Measurements from ENCODE around the gene SENP7.
"Not testable (repeated sequence)": the region's sequence is repeated elsewhere in the genome, so short reads cannot be mapped to it uniquely, and the experiment has no call there.

SENP7 gene

GRCh38 chr3:101512646-101513418, at the start of gene SENP7:
TSS of gene SENP7 (minus strand) at chr3:101513212. CDS start at chr3:101513130, 82 bp downstream.
- DNase-seq (peak; percentile 63 to 76), ATAC-seq (peak; percentile 69)
- peaks cover 34% of the 10 kb centered on the region for H3K4me1 Mint-ChIP-seq
- H3K27me3 Mint-ChIP-seq = no peaks in the 10 kb centered on the region
- H3K27ac Mint-ChIP-seq = peak within 1 kb of the TSS; percentile 98
- H3K4me3 Mint-ChIP-seq = peak within 1 kb of the TSS; percentile 97 to 100
- H3K9me3 Mint-ChIP-seq = no peaks in the 10 kb centered on the region

GRCh38 chr3:101561630-101562328, 48.8 kb upstream of the SENP7 start, which contains the start of gene TRMT10C:
TSS of gene TRMT10C (plus strand) at chr3:101561868. CDS start at chr3:101564782, 2,914 bp downstream.
- no peaks in the 10 kb centered on the region for H3K9me3 Mint-ChIP-seq
- H3K4me1 Mint-ChIP-seq = peaks cover 37% of the 10 kb centered on the region
- H3K27ac Mint-ChIP-seq = peak within 1 kb of the TSS; percentile 98
- peaks cover 4% of the 10 kb centered on the region for H3K27me3 Mint-ChIP-seq
- peak; percentile 99 for ATAC-seq
- DNase-seq = peak; percentile 88 to 94
- peak within 1 kb of the TSS; percentile 96 to 97 for H3K4me3 Mint-ChIP-seq

GRCh38 chr3:101556064-101556463, 43.1 kb upstream of the SENP7 start:
- no peak for DNase-seq
- Mint-ChIP-seq H3K4me1 (peaks cover 8% of the 10 kb centered on the region), H3K27me3 (peaks cover 8% of the 10 kb centered on the region), H3K4me3 (no peak overlapping the region), H3K27ac (no peak overlapping the region), H3K9me3 (peaks cover 0 to 5% of the 10 kb centered on the region in 2 donors)
- no peak for ATAC-seq

GRCh38 chr3:101553381-101553780, 40.4 kb upstream of the SENP7 start:
- H3K4me3 Mint-ChIP-seq, DNase-seq, ATAC-seq, H3K4me1 Mint-ChIP-seq, H3K9me3 Mint-ChIP-seq, H3K27ac Mint-ChIP-seq, H3K27me3 Mint-ChIP-seq: not testable (repeated sequence)

GRCh38 chr3:101551359-101552081, 38.5 kb upstream of the SENP7 start:
- not testable (repeated sequence) for H3K27me3 Mint-ChIP-seq, H3K4me1 Mint-ChIP-seq, H3K9me3 Mint-ChIP-seq, DNase-seq, H3K4me3 Mint-ChIP-seq
- peak overlapping the region in 1 of 2 donors; percentile 12 for H3K27ac Mint-ChIP-seq
- ATAC-seq = peak; percentile 82

GRCh38 chr3:101549473-101549872, 36.5 kb upstream of the SENP7 start:
- DNase-seq (no peak), ATAC-seq (no peak)
- H3K4me3 Mint-ChIP-seq = no peak overlapping the region
- H3K9me3 Mint-ChIP-seq = peaks cover 0 to 5% of the 10 kb centered on the region in 2 donors
- H3K27me3 Mint-ChIP-seq = no peaks in the 10 kb centered on the region
- H3K4me1 Mint-ChIP-seq = peaks cover under 1% of the 10 kb centered on the region
- H3K27ac Mint-ChIP-seq = no peak overlapping the region

- H3K4me3 Mint-ChIP-seq = no peak overlapping the region
- H3K27ac Mint-ChIP-seq = peak overlapping the region in 1 of 2 donors; percentile 30
- H3K9me3 Mint-ChIP-seq = peaks cover 0 to 9% of the 10 kb centered on the region in 2 donors
- peaks cover 9% of the 10 kb centered on the region for H3K4me1 Mint-ChIP-seq
- no peaks in the 10 kb centered on the region for H3K27me3 Mint-ChIP-seq
- DNase-seq = no peak
- no peak for ATAC-seq
Measured at GRCh38 chr3:101548527-101549105, 35.6 kb upstream of the SENP7 start.

- DNase-seq = no peak
- Mint-ChIP-seq H3K27ac (no peak overlapping the region), H3K4me1 (peaks cover 25% of the 10 kb centered on the region), H3K4me3 (peak overlapping the region in 1 of 2 donors; percentile 15), H3K9me3 (peaks cover 0 to 9% of the 10 kb centered on the region in 2 donors), H3K27me3 (no peaks in the 10 kb centered on the region)
- ATAC-seq = peak; percentile 90
Measured at GRCh38 chr3:101544161-101544850, 31.3 kb upstream of the SENP7 start.

- Mint-ChIP-seq H3K9me3 (peaks cover 0 to 9% of the 10 kb centered on the region in 2 donors), H3K4me3 (peak overlapping the region in 1 of 2 donors; percentile 57), H3K27me3 (no peaks in the 10 kb centered on the region), H3K4me1 (peaks cover 25% of the 10 kb centered on the region), H3K27ac (peak overlapping the region in 1 of 2 donors; percentile 44)
- ATAC-seq (peak; percentile 83), DNase-seq (no peak)
Measured at GRCh38 chr3:101542957-101543356, 29.9 kb upstream of the SENP7 start.

GRCh38 chr3:101536955-101537354, 23.9 kb upstream of the SENP7 start:
- DNase-seq, H3K9me3 Mint-ChIP-seq, H3K27me3 Mint-ChIP-seq, H3K4me3 Mint-ChIP-seq, H3K4me1 Mint-ChIP-seq, H3K27ac Mint-ChIP-seq, ATAC-seq: not testable (repeated sequence)

GRCh38 chr3:101536266-101536665, 23.3 kb upstream of the SENP7 start:
- no peaks in the 10 kb centered on the region for H3K27me3 Mint-ChIP-seq
- DNase-seq (no peak), ATAC-seq (no peak)
- no peak overlapping the region for H3K4me3 Mint-ChIP-seq
- peaks cover 0 to 5% of the 10 kb centered on the region in 2 donors for H3K9me3 Mint-ChIP-seq
- no peak overlapping the region for H3K27ac Mint-ChIP-seq
- peaks cover 13% of the 10 kb centered on the region for H3K4me1 Mint-ChIP-seq

- Mint-ChIP-seq H3K27me3 (no peaks in the 10 kb centered on the region), H3K4me1 (peaks cover 23% of the 10 kb centered on the region), H3K9me3 (peaks cover 4 to 9% of the 10 kb centered on the region in 2 donors), H3K27ac (no peak overlapping the region), H3K4me3 (no peak overlapping the region)
- DNase-seq = no peak
- no peak for ATAC-seq
Measured at GRCh38 chr3:101535221-101535620, 22.2 kb upstream of the SENP7 start.

- no peaks in the 10 kb centered on the region for H3K27me3 Mint-ChIP-seq
- H3K9me3 Mint-ChIP-seq = peaks cover 10 to 13% of the 10 kb centered on the region in 2 donors
- no peak overlapping the region for H3K4me3 Mint-ChIP-seq
- H3K27ac Mint-ChIP-seq = no peak overlapping the region
- ATAC-seq = no peak
- no peak for DNase-seq
- peaks cover 28% of the 10 kb centered on the region for H3K4me1 Mint-ChIP-seq
Measured at GRCh38 chr3:101533603-101533968, 20.6 kb upstream of the SENP7 start.

- Mint-ChIP-seq H3K27ac (no peak overlapping the region), H3K9me3 (peaks cover 10 to 13% of the 10 kb centered on the region in 2 donors), H3K27me3 (no peaks in the 10 kb centered on the region), H3K4me1 (peaks cover 28% of the 10 kb centered on the region), H3K4me3 (no peak overlapping the region)
- DNase-seq = no peak
- no peak for ATAC-seq
Measured at GRCh38 chr3:101532783-101533602, 20.0 kb upstream of the SENP7 start.
